ENCODE data around the gene MKRN2. TPM values are rescaled to one million over a fixed set of nuclear protein-coding genes. Genes with fewer than 3 reads are reported as not detected.

Gene MKRN2
- total RNA-seq, 4 donors from 2014 or later: 25.0 to 33.1 (median 29.0) TPM

GRCh38 chr3:12593473-12593872, 36.6 kb downstream of the MKRN2 start:
- no peak for DNase-seq (ENCODE audit: low spot score)
- no peak for TF ChIP-seq CTCF (IDR thresholded peaks at IDR 0.05)
- ATAC-seq (ENCODE audit: low FRiP score): no peak

- DNase-seq (ENCODE audit: low spot score): no peak
- no peak for ATAC-seq (ENCODE audit: low FRiP score)
- no peak for TF ChIP-seq CTCF (IDR thresholded peaks at IDR 0.05)
Observed at GRCh38 chr3:12598890-12599289, 42.0 kb downstream of the MKRN2 start.

- DNase-seq (ENCODE audit: low spot score): no peak
- ATAC-seq (ENCODE audit: low FRiP score): no peak
- TF ChIP-seq CTCF (IDR thresholded peaks at IDR 0.05): no peak
Observed at GRCh38 chr3:12601072-12601471, 44.2 kb downstream of the MKRN2 start.

GRCh38 chr3:12603969-12604368, 47.1 kb downstream of the MKRN2 start:
- no peak for TF ChIP-seq CTCF (IDR thresholded peaks at IDR 0.05)
- no peak for DNase-seq (ENCODE audit: low spot score)
- ATAC-seq (ENCODE audit: low FRiP score): no peak

- TF ChIP-seq CTCF (IDR thresholded peaks at IDR 0.05): no peak
- DNase-seq (ENCODE audit: low spot score) (no peak), ATAC-seq (ENCODE audit: low FRiP score) (no peak)
Observed at GRCh38 chr3:12608376-12608775, 51.5 kb downstream of the MKRN2 start.

- DNase-seq (ENCODE audit: low spot score): no peak
- TF ChIP-seq CTCF (IDR thresholded peaks at IDR 0.05): no peak
- no peak for ATAC-seq (ENCODE audit: low FRiP score)
Observed at GRCh38 chr3:12611117-12611516, 54.2 kb downstream of the MKRN2 start.

- DNase-seq (ENCODE audit: low spot score) (no peak), ATAC-seq (ENCODE audit: low FRiP score) (no peak)
- TF ChIP-seq CTCF (IDR thresholded peaks at IDR 0.05): no peak
Observed at GRCh38 chr3:12612514-12613226, 55.8 kb downstream of the MKRN2 start.

Measured in omental fat pad (tissue), 4 donors.